Smooth muscle cell (in vitro differentiated cells): Measurements from ENCODE around the gene SCO2. TPM values are rescaled to one million over a fixed set of nuclear protein-coding genes. Genes with fewer than 3 reads are reported as not detected.

Source experiments
- DNase-seq: peaks from one replicate; lab custom pipeline; 2025; ENCODE audit not compliant: unreplicated experiment; lab: John Stamatoyannopoulos, UW
- H2AFZ ChIP-seq: fragments of 200-600 bp; sonication (generic); 2 replicates; pipeline ENCODE4 v1.6.0; 2016; ENCODE audit warnings: antibody characterized with exemption, low read depth, mild to moderate bottlenecking
- H3F3A ChIP-seq: fragments of 200-600 bp; sonication (generic); 2 replicates; pipeline ENCODE4 v1.6.0; 2017; ENCODE audit warnings: antibody characterized with exemption, low read depth
- H3K27ac ChIP-seq: fragments of 200-600 bp; sonication (generic); 2 replicates; pipeline ENCODE4 v1.5.1; 2016; ENCODE audit warnings: low read depth, mild to moderate bottlenecking
- H3K27me3 ChIP-seq: fragments of 200-600 bp; sonication (generic); 2 replicates; pipeline ENCODE4 v1.6.1; 2016; ENCODE audit warnings: low read depth, mild to moderate bottlenecking
- H3K36me3 ChIP-seq: fragments of 200-600 bp; sonication (generic); 2 replicates; pipeline ENCODE4 v1.5.1; 2016; ENCODE audit warnings: low read depth
- H3K4me1 ChIP-seq: fragments of 200-600 bp; sonication (generic); 2 replicates; pipeline ENCODE4 v1.5.1; 2016; ENCODE audit warnings: low read depth
- H3K4me2 ChIP-seq: fragments of 200-600 bp; sonication (generic); 2 replicates; pipeline ENCODE4 v1.6.0; 2016; ENCODE audit warnings: mild to moderate bottlenecking
- H3K4me3 ChIP-seq: fragments of 200-600 bp; sonication (generic); 2 replicates; pipeline ENCODE4 v1.5.1; 2016; ENCODE audit warnings: mild to moderate bottlenecking
- H3K79me2 ChIP-seq: fragments of 200-600 bp; sonication (generic); 2 replicates; pipeline ENCODE4 v1.6.0; 2016; ENCODE audit warnings: low read depth, mild to moderate bottlenecking
- H3K9ac ChIP-seq: fragments of 200-600 bp; sonication (generic); 2 replicates; pipeline ENCODE4 v1.6.0; 2016; ENCODE audit warnings: low read depth
- H3K9me3 ChIP-seq: fragments of 200-600 bp; sonication (generic); replicated peaks from 2 replicates; pipeline ENCODE4 v1.5.1; 2016; ENCODE audit warnings: low read depth
- H4K20me1 ChIP-seq: fragments of 200-600 bp; sonication (generic); 2 replicates; pipeline ENCODE4 v1.6.0; 2016; ENCODE audit warnings: low read depth
- WGBS: methylation state at CpG from one replicate; pipeline ENCODE4 v1.1.7; 2016; ENCODE audit warnings: low lambda C conversion rate; 5-methylcytosine and 5-hydroxymethylcytosine counted together
- polyA plus RNA-seq: library from polyadenylated mRNA; unstranded; fragments of >200 nt; fragmentation: Nextera tagmentation; extraction: Ambion mirVana; gene quantifications from 2 replicates; pipeline ENCODE4 v1.2.1, GENCODE V29; 2016
- total RNA-seq: library from RNA; depleted of rRNA; stranded (reverse); fragments of >200 nt; gene quantifications from 2 replicates; pipeline ENCODE4 v1.2.3, GENCODE V29; 2014
- TF ChIP-seq, protein P1 (sequence below): fragments of 200-600 bp; sonication (generic); IDR thresholded peaks from 2 replicates; pipeline ENCODE4 v1.5.1; 2017; ENCODE audit warnings: borderline replicate concordance, mild to moderate bottlenecking, antibody characterized with exemption; ENCODE audit not compliant: insufficient read depth, poor library complexity, severe bottlenecking

The SCO2 gene
- total and polyA plus RNA-seq, 2 experiments from 2014 or later, result 1.5 to 22.6 TPM

DNA sequence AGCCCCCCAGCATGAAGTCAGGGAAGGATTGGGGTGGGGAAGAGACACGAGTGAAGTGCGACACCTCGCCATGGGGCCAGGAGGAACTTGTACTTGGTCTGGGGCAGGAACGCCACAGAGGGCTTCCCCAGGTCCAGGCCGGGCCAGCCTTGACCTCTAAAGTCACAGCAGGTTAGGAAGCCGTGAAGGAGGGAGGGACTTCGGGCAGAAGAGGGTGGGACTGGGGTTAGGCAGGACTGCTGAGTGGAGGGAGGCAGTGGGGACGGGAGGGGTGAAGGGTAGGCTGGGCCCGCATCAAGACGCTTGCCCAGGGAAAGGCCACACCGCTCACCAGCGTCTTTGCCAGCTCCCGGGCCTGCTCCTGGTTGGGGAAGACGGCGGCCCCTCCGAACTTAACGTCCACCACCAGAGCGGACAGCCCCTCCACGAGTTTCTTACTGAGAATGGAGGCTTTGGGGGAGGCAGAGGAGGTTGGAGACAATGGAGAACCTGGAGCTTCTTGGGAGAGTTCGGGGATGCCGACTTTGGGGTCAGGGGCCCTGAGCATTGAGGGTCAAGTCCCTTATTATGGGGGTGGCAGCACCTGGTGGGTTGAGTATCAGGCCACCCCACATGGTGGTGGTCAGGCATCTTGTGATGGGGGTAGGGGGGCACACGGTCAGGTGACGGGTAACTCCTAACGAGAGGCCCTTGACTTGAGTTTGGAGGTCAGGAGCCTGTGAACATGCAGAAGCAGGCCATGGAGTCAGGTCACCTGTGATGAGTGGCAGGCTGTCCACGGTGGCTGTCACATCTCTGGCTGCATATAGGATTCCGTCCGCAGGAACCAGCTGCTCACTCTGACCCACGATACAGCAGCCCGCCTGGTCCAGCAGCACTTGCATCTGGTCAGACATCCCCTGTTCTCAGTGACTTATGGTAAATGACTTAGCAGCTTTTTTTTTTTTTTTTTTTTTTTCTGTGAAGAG is 1.7 kb upstream of the SCO2 start:
- Histone ChIP-seq H3K4me3 (peak overlapping the region; percentile 79), H3F3A (peaks cover 48% of the 10 kb centered on the region), H3K79me2 (peaks cover 10% of the 10 kb centered on the region), H3K27ac (peak overlapping the region; percentile 63), H3K4me2 (peak overlapping the region; percentile 98), H3K36me3 (no peaks in the 10 kb centered on the region), H3K4me1 (peaks cover 7% of the 10 kb centered on the region), H3K27me3 (no peaks in the 10 kb centered on the region), H2AFZ (no peak overlapping the region), H4K20me1 (peaks cover 33% of the 10 kb centered on the region), H3K9me3 (no peaks in the 10 kb centered on the region), H3K9ac (peak overlapping the region; percentile 64)
- TF ChIP-seq, protein P1, sequence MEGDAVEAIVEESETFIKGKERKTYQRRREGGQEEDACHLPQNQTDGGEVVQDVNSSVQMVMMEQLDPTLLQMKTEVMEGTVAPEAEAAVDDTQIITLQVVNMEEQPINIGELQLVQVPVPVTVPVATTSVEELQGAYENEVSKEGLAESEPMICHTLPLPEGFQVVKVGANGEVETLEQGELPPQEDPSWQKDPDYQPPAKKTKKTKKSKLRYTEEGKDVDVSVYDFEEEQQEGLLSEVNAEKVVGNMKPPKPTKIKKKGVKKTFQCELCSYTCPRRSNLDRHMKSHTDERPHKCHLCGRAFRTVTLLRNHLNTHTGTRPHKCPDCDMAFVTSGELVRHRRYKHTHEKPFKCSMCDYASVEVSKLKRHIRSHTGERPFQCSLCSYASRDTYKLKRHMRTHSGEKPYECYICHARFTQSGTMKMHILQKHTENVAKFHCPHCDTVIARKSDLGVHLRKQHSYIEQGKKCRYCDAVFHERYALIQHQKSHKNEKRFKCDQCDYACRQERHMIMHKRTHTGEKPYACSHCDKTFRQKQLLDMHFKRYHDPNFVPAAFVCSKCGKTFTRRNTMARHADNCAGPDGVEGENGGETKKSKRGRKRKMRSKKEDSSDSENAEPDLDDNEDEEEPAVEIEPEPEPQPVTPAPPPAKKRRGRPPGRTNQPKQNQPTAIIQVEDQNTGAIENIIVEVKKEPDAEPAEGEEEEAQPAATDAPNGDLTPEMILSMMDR, result no peak
- DNase-seq, result no peak
- WGBS, result 46% methylated on average over 29 of the region's 29 CpGs

DNA sequence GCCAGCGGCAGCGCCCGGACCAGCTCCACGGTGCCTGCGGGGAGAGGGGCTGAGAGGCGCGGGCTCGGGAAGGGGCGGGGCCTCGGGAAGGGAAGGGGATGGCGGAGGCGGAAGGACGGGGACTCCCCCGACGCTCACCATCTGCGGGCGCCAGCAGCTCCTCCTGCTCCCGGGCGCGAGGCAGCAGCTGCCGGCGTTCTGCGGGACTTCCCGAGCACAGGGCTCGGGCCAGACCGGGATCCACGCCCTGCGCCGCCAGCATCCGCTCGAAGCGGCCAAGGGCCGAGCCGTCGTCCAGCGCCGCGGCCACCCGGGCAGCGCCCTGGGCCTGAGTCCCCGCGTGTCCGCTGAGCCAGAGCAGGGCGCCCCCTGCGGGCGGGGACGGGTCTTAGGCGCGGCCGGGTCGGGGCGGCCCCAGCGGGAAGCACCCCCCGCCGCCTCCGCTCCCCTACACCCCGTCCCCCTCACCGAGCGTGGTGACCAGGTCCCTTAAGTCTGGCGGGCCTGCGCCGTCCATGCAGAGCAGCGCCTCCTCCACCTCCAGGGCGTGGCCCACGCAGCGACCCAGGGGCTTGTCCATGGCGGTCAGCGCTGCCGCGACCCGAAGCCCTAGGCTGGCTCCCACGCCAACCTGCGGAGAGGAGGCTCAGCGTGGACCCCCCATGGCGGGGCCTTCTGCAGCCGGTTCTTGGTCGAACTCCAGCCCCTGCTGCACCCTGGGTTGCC is 873 bp upstream of the SCO2 start:
- Histone ChIP-seq H2AFZ (no peak overlapping the region), H3K27me3 (no peaks in the 10 kb centered on the region), H3K79me2 (peaks cover 10% of the 10 kb centered on the region), H3K9ac (peak overlapping the region; percentile 64), H4K20me1 (peaks cover 33% of the 10 kb centered on the region), H3K9me3 (no peaks in the 10 kb centered on the region), H3K27ac (peak overlapping the region; percentile 63), H3K4me1 (peaks cover 4% of the 10 kb centered on the region), H3K4me3 (peak overlapping the region; percentile 79), H3K4me2 (peak overlapping the region; percentile 98), H3F3A (peaks cover 46% of the 10 kb centered on the region), H3K36me3 (no peaks in the 10 kb centered on the region)
- WGBS, result 2% methylated on average over 43 of the region's 77 CpGs
- DNase-seq, result peak; percentile 81
- TF ChIP-seq, protein P1, result peak; percentile 76

DNA sequence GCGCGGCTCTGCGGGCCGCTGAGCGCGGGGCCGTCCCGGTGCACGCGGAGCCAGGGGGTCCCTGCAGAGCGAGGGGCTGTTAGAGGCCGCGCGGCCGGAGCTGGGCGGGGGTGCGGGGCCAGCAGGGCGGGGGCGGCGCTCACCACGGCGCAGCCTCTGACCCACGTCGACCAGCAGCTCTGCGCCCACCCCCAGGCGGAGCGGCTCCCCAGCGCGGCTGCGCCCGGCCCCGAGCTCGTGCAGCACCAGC is 385 bp upstream of the SCO2 start:
- peaks cover 10% of the 10 kb centered on the region for H3K79me2 ChIP-seq
- DNase-seq, result no peak
- no CpG with 5 or more reads among the region's 33 CpGs for WGBS
- no peaks in the 10 kb centered on the region for H3K4me1 ChIP-seq
- peaks cover 33% of the 10 kb centered on the region for H4K20me1 ChIP-seq
- peak overlapping the region; percentile 98 for H3K4me2 ChIP-seq
- TF ChIP-seq, protein P1, result peak; percentile 85
- no peaks in the 10 kb centered on the region for H3K9me3 ChIP-seq
- H2AFZ ChIP-seq, result no peak overlapping the region
- no peaks in the 10 kb centered on the region for H3K36me3 ChIP-seq
- H3K4me3 ChIP-seq, result peak overlapping the region; percentile 79
- H3K27ac ChIP-seq, result peak overlapping the region; percentile 63
- H3F3A ChIP-seq, result peaks cover 41% of the 10 kb centered on the region
- H3K27me3 ChIP-seq, result no peaks in the 10 kb centered on the region
- peak overlapping the region; percentile 64 for H3K9ac ChIP-seq
